Activated B cell treated with CpG ODN at 0.5 μM for 24 hours (primary cell): ENCODE results near the gene VPS33B. TPM values are rescaled to one million over a fixed set of nuclear protein-coding genes. Genes with fewer than 3 reads are reported as not detected.

Source experiments
- ATAC-seq: fragments of 200-7000 bp; cut with Tn5 transposase; one replicate; pipeline ENCODE4 v1.10.0; 2021; ENCODE audit warnings: low read depth, mild to moderate bottlenecking, moderate library complexity
- CTCF ChIA-PET: fragments of 350-600 bp; sonication (Branson Sonifier 250); formaldehyde crosslinking; loops from one replicate; lab custom pipeline; 2021; ENCODE audit warnings: antibody characterized with exemption; lab: Charles Lee
- POLR2A ChIA-PET: fragments of 350-600 bp; sonication (Branson Sonifier 250); formaldehyde crosslinking; loops from one replicate; lab custom pipeline; 2021; ENCODE audit warnings: antibody characterized with exemption; lab: Charles Lee
- DNase-seq: peaks from one replicate; pipeline ENCODE4 v3.0.0; 2022
- H3K27ac Mint-ChIP-seq: one replicate; pipeline ENCODE4 v1.8.0; 2020; ENCODE audit warnings: mixed read lengths
- H3K27me3 Mint-ChIP-seq: one replicate; pipeline ENCODE4 v1.8.0; 2021; ENCODE audit warnings: mixed read lengths
- H3K36me3 Mint-ChIP-seq: one replicate; pipeline ENCODE4 v1.8.0; 2021; ENCODE audit warnings: low read depth, mixed read lengths
- H3K4me1 Mint-ChIP-seq: one replicate; pipeline ENCODE4 v1.8.0; 2021; ENCODE audit warnings: mixed read lengths
- H3K4me3 Mint-ChIP-seq: one replicate; pipeline ENCODE4 v1.8.0; 2020; ENCODE audit warnings: mild to moderate bottlenecking, mixed read lengths
- H3K9me3 Mint-ChIP-seq: one replicate; pipeline ENCODE4 v1.8.0; 2020; ENCODE audit warnings: mixed read lengths
- CTCF ChIP-seq: fragments of 200-600 bp; IDR thresholded peaks from one replicate; pipeline ENCODE4 v1.8.0; 2022; ENCODE audit warnings: antibody characterized with exemption, mild to moderate bottlenecking
- intact Hi-C: fragments of 100-400 bp; cut with micrococcal nuclease; formaldehyde crosslinking; loops from one replicate; pipeline ENCODE4 v1.15.1; 2024
- total RNA-seq: library from RNA; stranded (reverse); gene quantifications from 2 replicates; pipeline ENCODE4 v1.2.3, GENCODE V29; 2022

The VPS33B gene
- total RNA-seq, 1 donor from 2014 or later = 33.4 TPM

GRCh38 chr15:90966262-90966661 lies 56.1 kb downstream of the VPS33B start:
- Mint-ChIP-seq H3K4me1 (no peaks in the 10 kb centered on the region), H3K27ac (no peak overlapping the region), H3K36me3 (peaks cover 49% of the 10 kb centered on the region), H3K4me3 (no peak overlapping the region), H3K9me3 (no peaks in the 10 kb centered on the region), H3K27me3 (no peaks in the 10 kb centered on the region)
- ATAC-seq = no peak
- intact Hi-C loops = no loop called here
- ChIA-PET POLR2A (no interaction called here), CTCF (interaction anchor here (1.3 kb wide), 1 partner anchor 13 kb away, joined by 3 read pairs; no protein-coding TSS in a partner anchor)
- no peak for DNase-seq
- TF ChIP-seq CTCF = no peak

GRCh38 chr15:90962021-90962420 lies 60.4 kb downstream of the VPS33B start:
- intact Hi-C loops = no loop called here
- POLR2A ChIA-PET = no interaction called here
- DNase-seq (no peak), ATAC-seq (no peak)
- TF ChIP-seq CTCF = no peak
- Mint-ChIP-seq H3K4me3 (no peak overlapping the region), H3K27ac (no peak overlapping the region), H3K4me1 (peaks cover 4% of the 10 kb centered on the region), H3K27me3 (no peaks in the 10 kb centered on the region), H3K9me3 (no peaks in the 10 kb centered on the region), H3K36me3 (peaks cover 64% of the 10 kb centered on the region)
- CTCF ChIA-PET = no interaction called here

- ChIA-PET POLR2A (no interaction called here), CTCF (no interaction called here)
- intact Hi-C loops = no loop called here
These were observed 61.9 kb downstream of the VPS33B start for GRCh38 chr15:90960298-90961091.

GRCh38 chr15:90959894-90960293 lies 62.5 kb downstream of the VPS33B start:
- Mint-ChIP-seq H3K27ac (no peak overlapping the region), H3K36me3 (peaks cover 47% of the 10 kb centered on the region), H3K4me1 (peaks cover 16% of the 10 kb centered on the region), H3K4me3 (no peak overlapping the region), H3K9me3 (no peaks in the 10 kb centered on the region), H3K27me3 (no peaks in the 10 kb centered on the region)
- POLR2A ChIA-PET = no interaction called here
- intact Hi-C loops = loop anchor here (5.0 to 10.0 kb wide), 3 partner anchors 262 to 1115 kb away; no protein-coding TSS in a partner anchor
- no peak for ATAC-seq
- CTCF ChIA-PET = no interaction called here
- DNase-seq = no peak
- TF ChIP-seq CTCF = no peak

More at GRCh38 chr15:90960298-90961091, 61.9 kb downstream of the VPS33B start:
- Mint-ChIP-seq H3K36me3 (peaks cover 51% of the 10 kb centered on the region), H3K27ac (no peak overlapping the region), H3K9me3 (no peaks in the 10 kb centered on the region), H3K4me3 (no peak overlapping the region), H3K27me3 (no peaks in the 10 kb centered on the region), H3K4me1 (peaks cover 13% of the 10 kb centered on the region)
- TF ChIP-seq CTCF = no peak
- no peak for DNase-seq
- no peak for ATAC-seq

GRCh38 chr15:90959028-90959595 lies 63.3 kb downstream of the VPS33B start:
- no peak overlapping the region for H3K27ac Mint-ChIP-seq
- no peak overlapping the region for H3K4me3 Mint-ChIP-seq
- intact Hi-C loops = loop anchor here (5.0 to 10.0 kb wide), 3 partner anchors 263 to 1116 kb away; no protein-coding TSS in a partner anchor
- no peak for DNase-seq
- H3K9me3 Mint-ChIP-seq = no peaks in the 10 kb centered on the region
- peaks cover 21% of the 10 kb centered on the region for H3K4me1 Mint-ChIP-seq
- TF ChIP-seq CTCF = no peak
- no peaks in the 10 kb centered on the region for H3K27me3 Mint-ChIP-seq
- CTCF ChIA-PET = interaction anchor here (1.5 to 4.7 kb wide), 4 partner anchors 9 to 90 kb away, joined by 3 to 39 read pairs (median 28); partner anchors contain the start of gene HDDC3
- H3K36me3 Mint-ChIP-seq = peaks cover 47% of the 10 kb centered on the region
- ATAC-seq = no peak
- POLR2A ChIA-PET = interaction anchor here (0.7 to 1.3 kb wide), 2 partner anchors 9 to 312 kb away, joined by 6 read pairs; no protein-coding TSS in a partner anchor
